Suprapubic skin (tissue), 4 donors: Measurements from ENCODE around the gene CHRM2. TPM values are rescaled to one million over a fixed set of nuclear protein-coding genes. Genes with fewer than 3 reads are reported as not detected.

ENCODE experiments used
- DNase-seq, 2 donors: peaks; one replicate each; pipeline ENCODE4 v3.0.0-alpha.2; 2019; ENCODE audit warnings: low spot score in 2 of 2
- H3K27ac ChIP-seq: fragments of 200-600 bp; sonication (generic); one replicate; pipeline ENCODE4 v1.5.1; 2019
- H3K27me3 ChIP-seq: fragments of 200-600 bp; sonication (generic); one replicate; pipeline ENCODE4 v1.5.1; 2019
- H3K36me3 ChIP-seq: fragments of 200-600 bp; sonication (generic); one replicate; pipeline ENCODE4 v1.5.1; 2019
- H3K4me1 ChIP-seq: fragments of 200-600 bp; sonication (generic); one replicate; pipeline ENCODE4 v1.5.1; 2019
- H3K4me3 ChIP-seq: fragments of 200-600 bp; sonication (generic); one replicate; pipeline ENCODE4 v1.5.1; 2019; ENCODE audit warnings: mild to moderate bottlenecking
- H3K9me3 ChIP-seq: fragments of 200-600 bp; sonication (generic); one replicate; pipeline ENCODE4 v1.5.1; 2019
- CTCF ChIP-seq, 2 donors: fragments of 200-600 bp in 1 of 2; fragments of 450-650 bp in 1 of 2; sonication (generic) in 1 of 2; IDR thresholded peaks; one replicate each; pipeline ENCODE4 v1.5.1; 2016 to 2019; ENCODE audit warnings: antibody characterized with exemption in 2 of 2, mild to moderate bottlenecking in 1 of 2, moderate library complexity in 1 of 2
- EP300 ChIP-seq: sonication (generic); formaldehyde crosslinking; IDR thresholded peaks from one replicate; pipeline ENCODE4 v1.6.1; 2017; ENCODE audit warnings: antibody characterized with exemption
- POLR2A ChIP-seq, 2 donors: fragments of 450-650 bp; IDR thresholded peaks; one replicate each; pipeline ENCODE4 v1.6.1; 2017; ENCODE audit warnings: antibody characterized with exemption in 2 of 2, mild to moderate bottlenecking in 2 of 2, moderate library complexity in 2 of 2
- POLR2AphosphoS5 ChIP-seq, 3 donors: sonication (generic); formaldehyde crosslinking; IDR thresholded peaks; one replicate each; pipeline ENCODE4 v1.6.1; 2017; ENCODE audit warnings: antibody characterized with exemption in 3 of 3
- WGBS: methylation state at CpG from one replicate; pipeline ENCODE4 v1.1.5; 2018; 5-methylcytosine and 5-hydroxymethylcytosine counted together
- total RNA-seq, 4 donors: library from RNA; depleted of rRNA; stranded (reverse); fragments of >200 nt; gene quantifications; one replicate each; pipeline ENCODE4 v1.1.0, GENCODE V29; 2016

CHRM2 gene
- total RNA-seq, 4 donors from 2014 or later, result 0.23 to 0.47 TPM; not detected in 2

GRCh38 chr7:136925556-136925955 is 57.1 kb downstream of the CHRM2 start:
- DNase-seq, result no peak
- TF ChIP-seq CTCF (IDR thresholded peaks at IDR 0.05), result no peak
- no peak for TF ChIP-seq EP300
- no peak for TF ChIP-seq POLR2A (IDR thresholded peaks at IDR 0.05)
- TF ChIP-seq POLR2AphosphoS5 (IDR thresholded peaks at IDR 0.05), result no peak
- Histone ChIP-seq H3K4me1 (no peaks in the 10 kb centered on the region), H3K27me3 (no peaks in the 10 kb centered on the region), H3K27ac (no peak overlapping the region), H3K4me3 (no peak overlapping the region), H3K9me3 (no peaks in the 10 kb centered on the region), H3K36me3 (no peaks in the 10 kb centered on the region)

GRCh38 chr7:136931169-136931867 is 62.9 kb downstream of the CHRM2 start:
- no peaks in the 10 kb centered on the region for H3K4me1 ChIP-seq
- H3K27ac ChIP-seq, result no peak overlapping the region
- no peak for TF ChIP-seq EP300
- TF ChIP-seq POLR2A (IDR thresholded peaks at IDR 0.05), result no peak
- no peak for TF ChIP-seq POLR2AphosphoS5 (IDR thresholded peaks at IDR 0.05)
- no peak for TF ChIP-seq CTCF (IDR thresholded peaks at IDR 0.05)
- 70% methylated on average over 3 of the region's 3 CpGs for WGBS
- no peaks in the 10 kb centered on the region for H3K27me3 ChIP-seq
- H3K4me3 ChIP-seq, result no peak overlapping the region
- no peak for DNase-seq
- no peaks in the 10 kb centered on the region for H3K36me3 ChIP-seq
- H3K9me3 ChIP-seq, result no peaks in the 10 kb centered on the region

GRCh38 chr7:136937436-136937835 is 69.0 kb downstream of the CHRM2 start:
- TF ChIP-seq POLR2AphosphoS5 (IDR thresholded peaks at IDR 0.05) (no peak), EP300 (no peak), CTCF (IDR thresholded peaks at IDR 0.05) (no peak), POLR2A (IDR thresholded peaks at IDR 0.05) (no peak)
- no peaks in the 10 kb centered on the region for H3K4me1 ChIP-seq
- H3K4me3 ChIP-seq, result no peak overlapping the region
- no peak for DNase-seq
- no peaks in the 10 kb centered on the region for H3K9me3 ChIP-seq
- H3K27ac ChIP-seq, result no peak overlapping the region
- H3K36me3 ChIP-seq, result no peaks in the 10 kb centered on the region
- 91% methylated on average over 5 of the region's 5 CpGs for WGBS
- H3K27me3 ChIP-seq, result no peaks in the 10 kb centered on the region

GRCh38 chr7:136938476-136938875 is 70.0 kb downstream of the CHRM2 start:
- Histone ChIP-seq H3K4me1 (no peaks in the 10 kb centered on the region), H3K9me3 (no peaks in the 10 kb centered on the region), H3K27ac (no peak overlapping the region), H3K36me3 (no peaks in the 10 kb centered on the region), H3K4me3 (no peak overlapping the region), H3K27me3 (no peaks in the 10 kb centered on the region)
- WGBS, result 93% methylated on average over 4 of the region's 13 CpGs
- no peak for TF ChIP-seq POLR2A (IDR thresholded peaks at IDR 0.05)
- no peak for TF ChIP-seq EP300
- no peak for TF ChIP-seq POLR2AphosphoS5 (IDR thresholded peaks at IDR 0.05)
- TF ChIP-seq CTCF (IDR thresholded peaks at IDR 0.05), result no peak
- no peak for DNase-seq

- Histone ChIP-seq H3K27me3 (no peaks in the 10 kb centered on the region), H3K4me3 (no peak overlapping the region), H3K27ac (no peak overlapping the region), H3K9me3 (no peaks in the 10 kb centered on the region), H3K4me1 (no peaks in the 10 kb centered on the region), H3K36me3 (no peaks in the 10 kb centered on the region)
- no peak for DNase-seq
- WGBS, result 36% methylated on average over 4 of the region's 4 CpGs
- TF ChIP-seq EP300, result no peak
- no peak for TF ChIP-seq POLR2A (IDR thresholded peaks at IDR 0.05)
- TF ChIP-seq CTCF (IDR thresholded peaks at IDR 0.05), result no peak
- TF ChIP-seq POLR2AphosphoS5 (IDR thresholded peaks at IDR 0.05), result no peak
Measured at GRCh38 chr7:136940122-136940521, 71.7 kb downstream of the CHRM2 start.
